HEK293 (cell line): ENCODE measurements around the gene SAMD8.

ENCODE experiments used
- BCL11A ChIP-seq: fragments of 450-650 bp; formaldehyde crosslinking; IDR thresholded peaks from 2 replicates; pipeline ENCODE4 v1.5.1; 2016; ENCODE audit warnings: low read depth, missing biosample characterization, missing genetic modification characterization
- BCL6B ChIP-seq: fragments of 450-650 bp; formaldehyde crosslinking; IDR thresholded peaks from 2 replicates; pipeline ENCODE4 v1.5.1; 2017; ENCODE audit warnings: missing biosample characterization, missing genetic modification characterization
- GLI2 ChIP-seq: fragments of 450-650 bp; formaldehyde crosslinking; IDR thresholded peaks from 2 replicates; pipeline ENCODE4; 2017; ENCODE audit warnings: missing biosample characterization, missing genetic modification characterization, low read depth, borderline replicate concordance
- HOXA7 ChIP-seq: sonication (generic); formaldehyde crosslinking; IDR thresholded peaks from 2 replicates; pipeline ENCODE4 v1.8.1; 2022; ENCODE audit warnings: missing genetic modification reagents, borderline replicate concordance
- PRDM10 ChIP-seq: fragments of 450-650 bp; formaldehyde crosslinking; IDR thresholded peaks from 2 replicates; pipeline ENCODE4 v1.5.1; 2016; ENCODE audit warnings: missing biosample characterization, missing genetic modification characterization
- SCRT2 ChIP-seq: fragments of 450-650 bp; formaldehyde crosslinking; IDR thresholded peaks from 2 replicates; pipeline ENCODE4 v1.5.1; 2016; ENCODE audit warnings: missing biosample characterization, missing genetic modification characterization
- ZBTB10 ChIP-seq: fragments of 450-650 bp; formaldehyde crosslinking; IDR thresholded peaks from 2 replicates; pipeline ENCODE4 v1.5.1; 2016; ENCODE audit warnings: missing biosample characterization, missing genetic modification characterization
- ZBTB21 ChIP-seq: fragments of 450-650 bp; formaldehyde crosslinking; IDR thresholded peaks from 2 replicates; pipeline ENCODE4 v1.5.1; 2017; ENCODE audit warnings: missing biosample characterization, missing genetic modification characterization
- ZBTB48 ChIP-seq: fragments of 450-650 bp; formaldehyde crosslinking; IDR thresholded peaks from 2 replicates; pipeline ENCODE4 v1.5.1; 2016; ENCODE audit warnings: missing biosample characterization, missing genetic modification characterization
- ZNF175 ChIP-seq: fragments of 450-650 bp; formaldehyde crosslinking; IDR thresholded peaks from 2 replicates; pipeline ENCODE4 v1.5.1; 2016; ENCODE audit warnings: missing biosample characterization, missing genetic modification characterization
- ZNF211 ChIP-seq: fragments of 450-650 bp; formaldehyde crosslinking; IDR thresholded peaks from 2 replicates; pipeline ENCODE4 v1.5.1; 2016; ENCODE audit warnings: low read depth, missing biosample characterization, missing genetic modification characterization
- ZNF335 ChIP-seq: fragments of 450-650 bp; formaldehyde crosslinking; conservative IDR thresholded peaks from 2 replicates; pipeline ENCODE4 v1.5.1; 2016; ENCODE audit warnings: missing biosample characterization, missing genetic modification characterization
- ZNF416 ChIP-seq: fragments of 450-650 bp; formaldehyde crosslinking; IDR thresholded peaks from 2 replicates; pipeline ENCODE4 v1.5.1; 2016; ENCODE audit warnings: missing biosample characterization, missing genetic modification characterization
- ZNF514 ChIP-seq: fragments of 450-650 bp; formaldehyde crosslinking; IDR thresholded peaks from 2 replicates; pipeline ENCODE4 v1.5.1; 2016; ENCODE audit warnings: missing biosample characterization, missing genetic modification characterization
- ZNF561 ChIP-seq: fragments of 450-650 bp; IDR thresholded peaks from 2 replicates; pipeline ENCODE4 v1.5.1; 2018; ENCODE audit warnings: missing biosample characterization, missing genetic modification characterization, borderline replicate concordance
- ZNF621 ChIP-seq: fragments of 450-650 bp; formaldehyde crosslinking; IDR thresholded peaks from 2 replicates; pipeline ENCODE4 v1.5.1; 2017; ENCODE audit warnings: missing biosample characterization, missing genetic modification characterization
- ZNF624 ChIP-seq: fragments of 450-650 bp; formaldehyde crosslinking; IDR thresholded peaks from 2 replicates; pipeline ENCODE4 v1.5.1; 2017; ENCODE audit warnings: missing biosample characterization, missing genetic modification characterization
- ZNF658 ChIP-seq: fragments of 450-650 bp; formaldehyde crosslinking; IDR thresholded peaks from 2 replicates; pipeline ENCODE4; 2016; ENCODE audit warnings: missing biosample characterization, missing genetic modification characterization
- ZNF660 ChIP-seq: fragments of 450-650 bp; IDR thresholded peaks from 2 replicates; pipeline ENCODE4 v1.5.1; 2018; ENCODE audit warnings: missing biosample characterization, mild to moderate bottlenecking, missing genetic modification characterization
- ZNF701 ChIP-seq: fragments of 450-650 bp; formaldehyde crosslinking; IDR thresholded peaks from 2 replicates; pipeline ENCODE4 v1.5.1; 2016; ENCODE audit warnings: missing biosample characterization, missing genetic modification characterization
- ZNF76 ChIP-seq: fragments of 450-650 bp; formaldehyde crosslinking; IDR thresholded peaks from 2 replicates; pipeline ENCODE4; 2016; ENCODE audit warnings: low read depth, missing biosample characterization, missing genetic modification characterization, borderline replicate concordance
- ZNF843 ChIP-seq: fragments of 450-650 bp; formaldehyde crosslinking; IDR thresholded peaks from 2 replicates; pipeline ENCODE4 v1.5.1; 2016; ENCODE audit warnings: missing biosample characterization, missing genetic modification characterization
- ZSCAN5A ChIP-seq: fragments of 450-650 bp; formaldehyde crosslinking; IDR thresholded peaks from 2 replicates; pipeline ENCODE4 v1.5.1; 2016; ENCODE audit warnings: missing biosample characterization, missing genetic modification characterization
- TF ChIP-seq, protein P1 (sequence below): fragments of 450-650 bp; formaldehyde crosslinking; IDR thresholded peaks from 2 replicates; pipeline ENCODE4 v1.5.1; 2016; ENCODE audit warnings: missing biosample characterization, missing genetic modification characterization
- TF ChIP-seq, protein P2 (sequence below): fragments of 450-650 bp; formaldehyde crosslinking; conservative IDR thresholded peaks from 2 replicates; pipeline ENCODE4 v1.5.1; 2016; ENCODE audit warnings: low read depth, missing biosample characterization, missing genetic modification characterization

Gene SAMD8

DNA sequence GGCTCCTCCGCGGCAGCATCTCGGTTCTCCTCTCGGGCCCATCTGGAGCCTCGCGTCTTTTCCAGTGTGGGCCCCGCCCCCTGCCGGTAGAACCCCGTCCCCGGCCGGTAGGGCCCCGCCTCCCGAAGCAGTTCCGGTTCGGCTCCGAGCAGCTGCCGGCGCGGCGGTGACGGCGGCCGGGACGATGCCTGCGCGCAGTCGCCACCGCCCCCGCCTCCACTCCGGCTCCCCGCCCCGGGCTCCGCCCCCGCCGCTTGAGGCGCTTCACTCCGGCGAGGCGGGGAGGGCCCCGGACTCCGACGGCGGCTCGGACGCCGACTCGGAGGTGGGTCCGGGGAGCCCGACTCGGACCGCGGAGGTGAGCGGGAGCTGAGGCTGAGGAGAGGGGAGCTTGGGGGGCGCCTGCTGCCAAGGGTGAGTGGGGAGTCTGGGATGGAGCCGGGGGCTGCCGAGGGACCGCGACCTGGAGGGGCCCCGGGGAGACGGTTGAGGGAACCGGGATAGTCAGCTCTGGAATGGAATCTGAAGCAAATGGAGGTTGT is at the start of gene SAMD8 (continued):
- TF ChIP-seq ZNF211 (tag by site-specific recombination) (no peak), ZNF416 (tag by site-specific recombination) (no peak), ZSCAN5A (peak; percentile 84), ZNF621 (tag by site-specific recombination) (no peak), ZBTB48 (tag by site-specific recombination) (no peak; the same call in 1 of the 2 replicates), BCL6B (no peak), ZNF701 (tag by site-specific recombination) (no peak), ZBTB10 (peak; percentile 83; the same call in 1 of the 2 replicates), ZNF514 (tag by site-specific recombination) (no peak), ZNF658 (tag by site-specific recombination) (no peak), ZBTB21 (tag by site-specific recombination) (no peak), ZNF561 (tag by site-specific recombination) (0 out of 2 replicates have a peak, but pooled peaks have one; percentile 27), HOXA7 (no peak), ZNF175 (tag by site-specific recombination) (no peak), ZNF76 (tag by site-specific recombination) (peak; percentile 73), PRDM10 (tag by site-specific recombination) (no peak), GLI2 (no peak), ZNF843 (peak; percentile 62; the same call in 1 of the 2 replicates), ZNF660 (0 out of 2 replicates have a peak, but pooled peaks have one; percentile 49), ZNF624 (tag by site-specific recombination) (no peak), SCRT2 (no peak), ZNF335 (tag by site-specific recombination) (peak; percentile 99), BCL11A (0 out of 2 replicates have a peak, but pooled peaks have one; percentile 35)
- TF ChIP-seq, protein P1, sequence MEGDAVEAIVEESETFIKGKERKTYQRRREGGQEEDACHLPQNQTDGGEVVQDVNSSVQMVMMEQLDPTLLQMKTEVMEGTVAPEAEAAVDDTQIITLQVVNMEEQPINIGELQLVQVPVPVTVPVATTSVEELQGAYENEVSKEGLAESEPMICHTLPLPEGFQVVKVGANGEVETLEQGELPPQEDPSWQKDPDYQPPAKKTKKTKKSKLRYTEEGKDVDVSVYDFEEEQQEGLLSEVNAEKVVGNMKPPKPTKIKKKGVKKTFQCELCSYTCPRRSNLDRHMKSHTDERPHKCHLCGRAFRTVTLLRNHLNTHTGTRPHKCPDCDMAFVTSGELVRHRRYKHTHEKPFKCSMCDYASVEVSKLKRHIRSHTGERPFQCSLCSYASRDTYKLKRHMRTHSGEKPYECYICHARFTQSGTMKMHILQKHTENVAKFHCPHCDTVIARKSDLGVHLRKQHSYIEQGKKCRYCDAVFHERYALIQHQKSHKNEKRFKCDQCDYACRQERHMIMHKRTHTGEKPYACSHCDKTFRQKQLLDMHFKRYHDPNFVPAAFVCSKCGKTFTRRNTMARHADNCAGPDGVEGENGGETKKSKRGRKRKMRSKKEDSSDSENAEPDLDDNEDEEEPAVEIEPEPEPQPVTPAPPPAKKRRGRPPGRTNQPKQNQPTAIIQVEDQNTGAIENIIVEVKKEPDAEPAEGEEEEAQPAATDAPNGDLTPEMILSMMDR (tag by site-specific recombination): peak; percentile 10; the same call in 1 of the 2 replicates
- TF ChIP-seq, protein P2, sequence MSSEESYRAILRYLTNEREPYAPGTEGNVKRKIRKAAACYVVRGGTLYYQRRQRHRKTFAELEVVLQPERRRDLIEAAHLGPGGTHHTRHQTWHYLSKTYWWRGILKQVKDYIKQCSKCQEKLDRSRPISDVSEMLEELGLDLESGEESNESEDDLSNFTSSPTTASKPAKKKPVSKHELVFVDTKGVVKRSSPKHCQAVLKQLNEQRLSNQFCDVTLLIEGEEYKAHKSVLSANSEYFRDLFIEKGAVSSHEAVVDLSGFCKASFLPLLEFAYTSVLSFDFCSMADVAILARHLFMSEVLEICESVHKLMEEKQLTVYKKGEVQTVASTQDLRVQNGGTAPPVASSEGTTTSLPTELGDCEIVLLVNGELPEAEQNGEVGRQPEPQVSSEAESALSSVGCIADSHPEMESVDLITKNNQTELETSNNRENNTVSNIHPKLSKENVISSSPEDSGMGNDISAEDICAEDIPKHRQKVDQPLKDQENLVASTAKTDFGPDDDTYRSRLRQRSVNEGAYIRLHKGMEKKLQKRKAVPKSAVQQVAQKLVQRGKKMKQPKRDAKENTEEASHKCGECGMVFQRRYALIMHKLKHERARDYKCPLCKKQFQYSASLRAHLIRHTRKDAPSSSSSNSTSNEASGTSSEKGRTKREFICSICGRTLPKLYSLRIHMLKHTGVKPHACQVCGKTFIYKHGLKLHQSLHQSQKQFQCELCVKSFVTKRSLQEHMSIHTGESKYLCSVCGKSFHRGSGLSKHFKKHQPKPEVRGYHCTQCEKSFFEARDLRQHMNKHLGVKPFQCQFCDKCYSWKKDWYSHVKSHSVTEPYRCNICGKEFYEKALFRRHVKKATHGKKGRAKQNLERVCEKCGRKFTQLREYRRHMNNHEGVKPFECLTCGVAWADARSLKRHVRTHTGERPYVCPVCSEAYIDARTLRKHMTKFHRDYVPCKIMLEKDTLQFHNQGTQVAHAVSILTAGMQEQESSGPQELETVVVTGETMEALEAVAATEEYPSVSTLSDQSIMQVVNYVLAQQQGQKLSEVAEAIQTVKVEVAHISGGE (tag by site-specific recombination): no peak; the same call in 1 of the 2 replicates
